HL-60/S4 (cell line): ENCODE measurements around the gene DNAI1.

Source experiments
- in situ Hi-C: fragments of 300-500 bp; cut with MboI; formaldehyde crosslinking; loops from 2 replicates; pipeline ENCODE4 v1.14.3; 2022; ENCODE audit warnings: low sequenced_read_pairs

DNAI1 gene

DNA sequence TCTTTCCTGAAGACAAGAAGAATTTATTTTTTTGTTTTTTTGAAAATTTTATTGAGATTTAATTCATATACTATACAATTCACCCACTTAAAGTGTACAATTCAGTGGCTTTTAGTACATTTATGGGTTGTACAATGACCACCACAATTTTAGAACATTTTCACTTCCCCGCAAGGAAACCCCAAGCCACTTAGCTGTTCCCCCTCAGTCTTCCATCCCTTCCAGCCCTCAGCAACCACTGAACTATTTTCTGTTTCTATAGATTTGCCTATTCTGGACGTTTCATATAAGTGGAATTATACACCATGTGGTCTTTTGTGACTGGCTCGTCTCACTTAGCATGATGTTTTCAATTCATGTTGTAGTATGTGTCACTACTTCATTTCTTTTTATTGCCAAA lies 28.0 kb downstream of the DNAI1 start:
- in situ Hi-C loops: no loop called here

DNA sequence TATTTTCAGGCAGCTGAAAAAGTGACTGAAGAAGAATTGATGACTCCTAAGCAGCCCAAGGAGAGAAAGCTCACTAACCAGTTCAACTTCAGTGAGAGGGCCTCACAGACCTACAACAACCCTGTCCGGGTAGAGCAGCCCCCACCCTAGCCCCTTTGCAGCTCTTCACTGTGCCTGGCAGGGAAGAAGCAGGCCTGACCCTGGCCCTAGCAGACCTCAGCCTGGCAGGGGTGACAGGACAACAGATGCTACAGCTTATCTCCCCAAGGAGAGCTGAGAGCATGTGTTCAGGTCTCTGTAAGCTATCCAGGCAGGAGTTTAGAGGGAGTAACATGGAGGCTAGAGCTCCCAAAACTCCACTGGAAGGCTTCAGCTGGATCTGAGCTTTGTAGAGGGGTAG lies 31.8 kb downstream of the DNAI1 start:
- in situ Hi-C loops: loop anchor here (10.0 kb wide), 1 partner anchor 86 kb away; no protein-coding TSS in a partner anchor

DNA sequence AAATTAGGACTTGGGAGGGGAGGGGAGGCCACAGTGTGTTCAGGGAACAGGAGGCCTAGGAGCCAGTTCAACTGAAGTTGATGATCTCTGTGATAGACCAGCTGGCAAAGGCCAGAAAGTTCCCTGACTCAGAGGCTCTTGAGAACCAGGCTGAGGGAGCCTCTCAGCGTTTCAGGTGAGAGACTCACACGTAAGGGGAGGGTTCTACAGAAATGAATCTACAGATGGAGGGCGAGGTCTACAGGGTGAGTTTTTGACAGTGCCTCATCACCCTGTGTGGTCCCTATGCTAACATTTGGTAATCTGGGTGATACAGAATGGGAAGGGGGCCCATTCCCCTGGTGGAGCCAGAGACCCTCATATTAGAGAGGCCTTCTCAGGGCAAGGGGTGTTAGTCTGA lies 32.2 kb downstream of the DNAI1 start:
- in situ Hi-C loops: loop anchor here (10.0 kb wide), 1 partner anchor 86 kb away; no protein-coding TSS in a partner anchor

DNA sequence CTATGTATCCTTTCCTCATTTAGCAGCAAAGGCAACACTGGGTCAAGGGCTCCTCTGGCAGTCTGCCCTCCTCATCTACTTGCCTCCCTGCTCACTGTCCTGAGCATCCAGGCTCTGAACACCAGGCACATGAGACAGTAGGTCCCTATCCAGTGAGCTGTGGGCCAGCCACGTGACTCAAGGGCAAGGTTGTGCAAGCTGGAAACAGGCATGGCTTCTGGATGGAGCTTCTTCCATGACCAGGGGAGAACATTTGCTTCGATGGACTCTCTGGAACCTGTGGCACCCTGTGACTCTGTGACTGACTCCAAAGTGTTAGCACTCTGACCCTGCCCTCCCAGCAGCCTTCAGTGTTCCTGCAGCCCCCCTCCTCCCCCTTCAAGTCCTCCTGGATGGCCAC lies 33.0 kb downstream of the DNAI1 start:
- in situ Hi-C loops: loop anchor here (10.0 kb wide), 1 partner anchor 87 kb away; no protein-coding TSS in a partner anchor

DNA sequence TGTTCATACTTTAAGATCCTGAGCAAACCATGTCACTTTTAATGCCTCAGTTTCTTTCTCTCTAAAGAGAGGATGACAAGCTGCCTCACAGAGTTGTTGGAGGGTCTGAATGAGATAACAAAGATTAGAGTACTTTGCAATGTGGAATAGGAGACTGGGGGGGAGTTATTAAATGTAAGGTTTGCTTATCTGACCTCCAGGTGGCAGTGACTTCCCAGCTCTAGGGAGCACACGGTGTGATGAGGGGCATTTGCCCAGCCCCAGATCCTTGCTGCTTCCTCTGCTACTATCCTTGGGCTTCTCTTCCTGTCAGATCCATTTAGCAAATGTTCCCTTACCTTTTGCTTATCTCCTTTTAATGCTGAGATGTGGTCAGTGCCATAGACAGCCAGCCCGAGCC lies 33.4 kb downstream of the DNAI1 start:
- in situ Hi-C loops: loop anchor here (10.0 kb wide), 1 partner anchor 87 kb away; no protein-coding TSS in a partner anchor

DNA sequence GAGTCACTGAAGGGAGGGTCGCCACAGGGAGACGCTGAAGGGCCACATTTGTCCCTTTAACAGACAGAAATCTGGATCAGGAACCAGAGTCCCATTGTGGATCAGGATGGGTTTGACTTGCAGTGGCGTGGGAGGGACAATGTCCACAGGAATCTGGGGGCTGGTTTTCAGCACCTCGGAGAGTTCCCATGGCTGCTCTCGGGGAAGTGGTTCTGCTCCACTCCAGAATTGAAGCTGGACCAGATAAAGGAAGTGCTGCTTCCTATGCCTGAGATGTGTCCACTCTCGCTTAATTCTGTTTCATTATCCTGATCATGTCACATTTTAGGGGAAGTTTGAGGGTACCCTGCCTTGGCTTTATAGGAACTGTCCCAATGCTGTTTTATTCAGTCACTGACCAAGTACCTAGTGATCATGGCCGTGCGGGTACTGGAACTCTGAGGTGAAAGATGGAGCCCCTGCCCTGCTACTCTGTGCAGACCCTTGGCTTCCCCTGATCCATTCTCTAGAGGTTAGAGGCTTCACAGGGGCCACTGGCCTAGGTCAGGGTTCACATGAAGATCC lies 35.4 kb downstream of the DNAI1 start:
- in situ Hi-C loops: loop anchor here (10.0 kb wide), 1 partner anchor 89 kb away; no protein-coding TSS in a partner anchor

DNA sequence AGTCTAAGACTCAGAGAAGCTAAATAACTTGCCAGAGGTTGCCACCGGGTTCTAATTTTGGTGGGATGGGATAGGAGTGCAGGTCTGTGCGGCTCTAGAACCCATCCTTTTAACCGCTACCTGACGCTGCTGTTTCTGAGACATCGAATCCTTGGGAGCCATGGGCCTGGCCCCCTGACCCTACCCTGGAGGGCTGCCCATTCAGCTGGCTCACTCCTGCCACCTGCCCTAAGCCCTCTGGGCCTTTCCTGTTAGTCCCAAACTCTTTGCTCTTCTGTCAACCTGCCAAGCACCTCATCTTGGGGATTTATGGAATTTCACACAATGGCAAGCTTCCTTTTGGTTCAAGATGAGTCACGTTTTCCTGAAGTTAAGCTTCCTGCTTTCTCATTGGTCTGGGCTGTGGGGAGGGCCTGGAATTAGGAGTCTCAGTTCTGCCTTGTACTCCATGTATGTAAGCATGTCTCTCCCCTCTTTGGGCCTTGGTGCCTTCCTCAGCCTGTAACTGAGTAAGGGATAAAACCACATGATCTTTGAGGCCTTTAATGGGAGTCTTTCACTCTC lies 37.6 kb downstream of the DNAI1 start:
- in situ Hi-C loops: loop anchor here (10.0 kb wide), 1 partner anchor 91 kb away; no protein-coding TSS in a partner anchor

DNA sequence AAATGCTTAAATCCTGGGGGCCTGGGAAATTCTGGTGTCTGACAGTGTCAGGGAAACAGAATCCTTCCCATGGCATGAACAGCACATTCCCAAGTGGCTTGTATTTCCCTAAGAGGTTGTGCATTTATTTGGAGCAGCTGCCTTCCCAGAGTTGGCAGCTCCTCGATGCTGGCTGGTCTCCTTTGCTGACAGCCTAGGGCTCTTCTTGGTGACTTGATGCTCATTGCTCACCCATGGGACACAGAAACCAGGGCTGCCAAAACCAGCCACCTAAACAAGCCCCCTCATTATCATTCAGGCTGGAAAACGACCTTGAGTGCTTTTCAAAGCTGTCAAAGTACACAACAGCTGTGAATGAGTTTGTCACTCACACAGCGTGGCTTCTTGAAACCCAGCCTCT lies 39.9 kb downstream of the DNAI1 start:
- in situ Hi-C loops: loop anchor here (10.0 kb wide), 1 partner anchor 94 kb away; no protein-coding TSS in a partner anchor

DNA sequence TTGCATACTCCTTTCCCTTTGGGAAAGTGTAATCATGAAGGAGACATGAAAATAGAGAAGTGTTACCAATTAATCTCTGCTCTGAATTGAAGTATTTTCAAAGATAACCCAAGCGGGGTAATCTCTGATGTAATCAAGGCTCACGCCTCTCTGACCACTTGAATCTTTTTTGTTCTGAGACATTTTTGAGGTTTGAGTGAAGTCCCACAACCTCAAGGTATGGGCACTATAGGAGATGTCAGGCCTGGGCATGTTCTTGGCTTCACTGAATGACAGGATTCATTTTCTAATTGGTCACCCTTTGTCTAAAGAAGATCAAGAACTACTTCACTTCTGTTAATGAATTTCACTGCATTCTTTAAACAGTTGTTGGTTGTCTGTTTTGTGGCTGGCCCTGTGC lies 40.5 kb downstream of the DNAI1 start:
- in situ Hi-C loops: loop anchor here (10.0 kb wide), 1 partner anchor 94 kb away; no protein-coding TSS in a partner anchor

DNA sequence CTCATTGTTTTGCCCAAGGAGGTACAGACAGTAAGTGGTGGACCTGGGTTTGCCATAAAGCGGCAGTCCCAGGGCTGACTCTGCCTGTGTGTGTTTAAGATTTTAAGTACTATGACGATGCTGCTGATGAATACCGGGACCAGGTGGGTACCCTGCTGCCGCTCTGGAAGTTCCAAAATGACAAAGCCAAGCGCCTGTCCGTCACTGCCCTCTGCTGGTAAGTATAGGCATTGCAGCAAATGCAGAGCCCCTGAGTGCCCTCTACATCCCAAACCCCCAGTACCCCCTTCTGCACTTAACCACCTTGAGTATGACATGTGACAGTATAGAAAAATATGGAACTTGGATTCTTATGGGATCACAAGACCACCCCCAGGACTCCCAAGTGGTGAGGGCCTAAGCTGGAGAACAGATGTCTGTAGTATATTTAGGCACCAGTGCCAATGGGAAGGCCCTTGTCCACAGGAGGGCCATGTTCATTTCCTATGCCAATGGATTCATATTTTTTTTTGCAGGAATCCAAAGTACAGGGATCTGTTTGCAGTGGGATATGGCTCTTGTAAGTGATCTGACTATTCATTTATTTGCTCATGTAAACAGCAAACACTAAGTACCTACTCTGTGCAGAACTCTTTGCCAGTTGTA lies 42.1 kb downstream of the DNAI1 start:
- in situ Hi-C loops: loop anchor here (10.0 kb wide), 1 partner anchor 76 kb away; no protein-coding TSS in a partner anchor

DNA sequence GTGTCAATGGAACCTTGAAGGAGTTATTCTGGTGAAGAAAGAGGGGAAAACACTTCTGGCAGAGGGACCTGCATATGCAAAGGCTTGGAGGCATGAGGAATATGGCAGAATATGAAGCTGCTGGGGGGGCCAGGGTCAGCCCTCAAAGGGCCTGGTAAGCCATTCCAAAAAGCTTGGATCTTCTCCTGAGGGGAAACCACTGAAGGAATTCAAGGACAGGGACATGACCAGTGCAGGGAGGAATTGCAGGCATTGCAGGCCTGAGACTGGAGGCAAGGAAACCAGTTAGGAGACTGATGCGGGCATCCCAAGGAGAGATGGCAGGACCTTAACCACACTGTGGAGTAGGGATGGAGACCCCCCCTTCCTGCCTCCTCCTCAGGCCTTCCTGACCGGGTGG lies 42.8 kb downstream of the DNAI1 start:
- in situ Hi-C loops: loop anchor here (10.0 kb wide), 1 partner anchor 77 kb away; no protein-coding TSS in a partner anchor

DNA sequence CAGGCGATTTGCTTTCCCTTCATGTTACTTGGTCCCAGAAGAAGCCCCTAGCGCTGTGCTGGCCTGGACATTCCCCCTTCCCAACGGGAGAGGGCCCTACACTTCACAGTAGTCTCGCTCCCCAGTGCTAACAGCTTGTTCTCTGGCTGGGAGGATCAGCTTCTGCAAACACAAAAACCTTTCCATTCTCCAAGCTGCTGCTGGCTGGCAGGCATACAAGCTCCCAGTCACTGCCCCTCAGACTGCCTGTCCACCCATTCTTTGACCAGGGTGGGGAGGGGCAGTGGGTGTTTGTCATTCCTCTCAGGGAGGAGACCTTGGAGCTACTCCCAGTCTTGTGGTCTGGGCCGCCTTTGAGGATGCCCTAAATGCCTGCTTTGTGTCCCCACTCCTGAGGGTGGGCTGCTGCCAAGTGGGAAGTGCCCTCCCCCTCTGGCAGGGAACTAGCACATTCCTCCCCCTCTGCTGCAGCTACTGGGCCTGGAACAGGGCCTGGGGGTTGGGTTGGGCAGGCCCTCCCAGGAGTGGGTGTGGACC lies 43.4 kb downstream of the DNAI1 start:
- in situ Hi-C loops: loop anchor here (10.0 kb wide), 1 partner anchor 77 kb away; no protein-coding TSS in a partner anchor

DNA sequence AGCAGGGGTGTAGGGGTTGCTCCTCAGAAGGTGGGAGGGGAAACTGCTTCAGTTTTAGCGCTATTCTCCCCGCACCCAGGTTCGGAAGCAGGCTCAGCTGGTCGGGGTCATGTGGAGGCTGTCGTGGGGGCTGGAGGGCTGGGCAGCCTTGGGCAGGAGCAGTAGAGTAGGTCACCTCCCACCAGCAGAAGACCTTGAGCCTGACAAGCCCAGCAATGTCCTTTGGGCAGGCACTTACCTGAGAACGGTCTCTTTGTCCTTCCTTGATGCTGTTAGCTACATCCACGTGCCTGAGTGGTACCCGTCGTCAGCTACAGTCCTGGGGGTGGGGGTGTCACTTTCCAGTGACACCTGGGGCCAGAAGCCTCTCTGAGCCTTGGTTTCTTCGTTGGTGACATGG lies 43.9 kb downstream of the DNAI1 start:
- in situ Hi-C loops: loop anchor here (10.0 kb wide), 1 partner anchor 78 kb away; no protein-coding TSS in a partner anchor

DNA sequence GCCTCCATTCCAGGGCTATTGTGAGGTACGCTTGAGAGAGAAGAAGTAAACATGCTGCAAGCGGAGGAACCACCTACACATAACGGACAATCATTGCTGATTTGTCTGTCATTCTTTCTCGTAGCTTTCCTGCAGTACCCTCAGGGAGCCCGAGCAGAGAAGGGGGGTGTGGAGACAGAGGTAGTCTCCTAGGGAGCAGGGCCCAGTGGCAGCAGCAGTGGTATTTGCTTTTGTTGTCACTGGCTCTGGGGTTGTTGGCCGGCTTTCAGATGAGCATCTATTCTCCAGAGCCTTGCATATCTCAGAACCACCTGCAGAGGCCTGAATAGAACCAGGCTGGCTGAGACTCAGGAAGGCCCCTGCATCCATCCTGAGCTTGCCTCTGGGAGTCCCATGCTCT lies 44.3 kb downstream of the DNAI1 start:
- in situ Hi-C loops: loop anchor here (10.0 kb wide), 1 partner anchor 78 kb away; no protein-coding TSS in a partner anchor

DNA sequence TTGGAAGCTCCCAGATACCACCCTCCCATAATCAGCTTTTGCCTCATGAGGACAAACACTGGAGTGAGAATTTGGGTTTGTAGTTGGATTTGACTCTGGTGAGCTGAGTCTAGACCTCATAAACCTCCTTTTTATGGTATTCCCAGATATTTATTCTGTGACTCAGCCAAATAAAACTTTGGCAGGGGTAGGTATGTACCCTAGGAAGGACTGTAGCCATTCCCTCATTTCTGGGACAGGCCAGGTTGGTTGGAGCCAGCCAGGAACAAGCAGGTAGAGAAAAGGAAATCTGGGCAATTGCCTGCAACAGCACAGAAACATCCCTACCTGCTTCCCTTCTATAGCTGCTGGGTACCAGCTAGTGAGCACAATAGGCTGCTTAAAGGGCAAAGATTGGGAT lies 44.8 kb downstream of the DNAI1 start:
- in situ Hi-C loops: loop anchor here (10.0 kb wide), 1 partner anchor 79 kb away; no protein-coding TSS in a partner anchor

DNA sequence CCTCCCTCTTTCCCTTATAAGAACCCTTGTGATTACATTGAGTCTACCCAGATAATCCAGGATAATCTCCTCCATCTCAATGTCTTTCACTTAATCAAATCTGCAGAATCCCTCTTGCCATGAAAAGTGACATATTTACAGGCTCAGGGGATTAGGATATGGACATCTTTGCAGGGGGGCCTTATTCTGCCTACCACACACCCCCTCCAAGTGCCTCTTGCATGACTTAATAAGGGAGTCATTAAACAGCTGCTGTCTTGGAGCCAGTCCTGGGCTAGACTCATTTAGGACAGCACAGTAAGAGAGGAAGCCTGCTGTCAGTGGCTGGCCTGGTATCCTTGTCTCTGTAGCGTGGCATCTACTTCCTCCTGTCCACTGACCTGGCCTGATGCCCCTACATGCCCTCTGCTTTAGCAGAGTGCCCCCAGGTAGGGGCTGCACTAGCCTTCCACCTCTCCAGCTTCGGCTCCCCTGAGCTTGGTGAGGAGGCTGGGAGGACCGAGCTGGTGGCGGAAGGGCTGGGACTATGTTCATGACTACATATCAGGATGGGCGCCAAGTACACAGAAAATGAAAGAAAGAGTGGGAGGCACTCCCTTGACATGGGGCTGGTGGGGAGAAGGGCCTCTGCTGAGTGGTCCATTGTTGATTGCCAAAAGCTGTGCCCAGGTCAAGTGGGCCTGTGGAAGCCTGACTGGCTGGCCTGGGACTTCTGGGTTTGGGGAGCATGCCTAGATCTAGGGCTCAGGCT lies 46.9 kb downstream of the DNAI1 start:
- in situ Hi-C loops: loop anchor here (10.0 kb wide), 1 partner anchor 81 kb away; no protein-coding TSS in a partner anchor

DNA sequence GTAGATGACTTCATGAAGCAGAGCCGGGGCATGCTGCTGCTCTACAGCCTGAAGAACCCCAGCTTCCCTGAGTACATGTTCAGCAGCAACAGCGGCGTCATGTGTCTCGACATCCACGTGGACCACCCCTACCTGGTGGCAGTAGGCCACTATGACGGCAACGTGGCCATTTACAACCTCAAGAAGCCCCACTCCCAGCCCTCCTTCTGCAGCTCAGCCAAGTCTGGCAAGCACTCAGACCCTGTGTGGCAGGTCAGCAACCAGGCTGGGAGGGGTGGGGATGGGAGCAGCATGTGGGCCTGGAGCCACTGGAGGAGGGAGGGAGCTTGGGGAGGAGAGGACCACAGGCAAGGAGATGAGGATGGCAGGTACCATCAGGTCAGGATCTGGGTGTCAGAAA lies 48.0 kb downstream of the DNAI1 start:
- in situ Hi-C loops: loop anchor here (10.0 kb wide), 1 partner anchor 82 kb away; no protein-coding TSS in a partner anchor

DNA sequence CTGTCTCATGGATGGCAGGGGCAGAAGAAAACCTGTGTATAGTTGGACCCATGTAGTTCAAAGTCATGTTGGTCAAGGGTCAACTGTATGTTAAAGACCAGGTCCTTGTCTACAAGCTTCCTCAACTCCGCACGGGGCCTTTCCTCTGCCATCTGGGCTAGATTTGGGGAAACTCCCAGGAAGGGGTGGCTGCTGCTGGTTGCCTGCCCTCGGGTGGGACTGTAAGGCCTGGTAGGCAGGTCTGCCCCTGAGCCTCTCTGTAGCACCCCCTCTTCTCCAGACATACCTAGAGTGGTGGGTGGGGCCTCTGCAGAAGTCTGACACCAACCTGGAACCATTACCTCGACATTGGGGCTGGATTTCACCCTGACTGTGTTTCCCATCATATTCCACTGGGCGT lies 49.0 kb downstream of the DNAI1 start:
- in situ Hi-C loops: loop anchor here (10.0 kb wide), 1 partner anchor 83 kb away; no protein-coding TSS in a partner anchor

DNA sequence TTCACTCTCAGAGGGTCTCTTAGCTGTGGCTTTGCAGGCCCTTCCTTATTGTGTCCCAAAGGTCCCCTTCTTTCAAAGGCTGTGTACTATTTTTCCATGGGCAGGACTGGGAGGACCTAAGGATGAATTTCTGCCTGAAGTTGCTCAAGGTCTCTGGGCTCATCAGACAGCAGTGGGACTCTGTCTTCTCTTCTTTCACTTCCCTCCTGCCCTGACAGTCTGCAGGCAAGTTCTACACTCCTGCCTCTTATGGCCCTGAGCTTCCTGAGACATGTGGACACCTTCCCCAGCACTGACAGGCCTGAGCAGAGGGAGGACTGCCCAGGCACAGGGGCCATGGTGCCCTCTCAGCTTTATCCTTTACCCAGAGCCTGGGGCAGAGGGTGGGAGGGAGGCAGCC lies 49.4 kb downstream of the DNAI1 start:
- in situ Hi-C loops: loop anchor here (10.0 kb wide), 1 partner anchor 83 kb away; no protein-coding TSS in a partner anchor

DNA sequence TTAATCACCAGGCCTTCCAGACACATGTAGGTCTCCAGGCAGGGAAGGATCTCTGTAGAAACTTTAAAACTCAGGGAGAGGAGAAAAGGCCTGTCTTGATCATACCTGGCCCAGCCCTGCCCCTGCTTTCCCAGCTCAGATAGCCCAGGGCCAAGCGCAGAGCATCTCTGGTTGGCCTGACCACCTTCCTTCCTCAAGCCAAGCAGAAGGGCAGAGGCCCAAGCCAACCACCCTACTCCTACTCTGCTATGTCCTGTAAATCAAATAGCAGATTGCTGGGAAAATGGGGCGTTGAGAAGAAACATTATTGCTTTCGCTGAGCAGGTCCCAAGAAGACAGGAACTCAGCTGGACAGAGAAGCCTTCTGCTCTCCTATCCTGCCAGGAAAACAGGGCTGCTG lies 49.9 kb downstream of the DNAI1 start:
- in situ Hi-C loops: loop anchor here (10.0 kb wide), 1 partner anchor 84 kb away; no protein-coding TSS in a partner anchor
